ENCODE measurements around the gene SYNE2.

GRCh38 chr14:63852271-63852816 is 460 bp upstream of the SYNE2 start:
- TF ChIP-seq EZH2 (IDR thresholded peaks at IDR 0.05; ENCODE audit: borderline replicate concordance, control insufficient read depth, low read depth, low read length) (no peak), ELK1 (IDR thresholded peaks at IDR 0.05; ENCODE audit: low read depth, low read length) (no peak), CTCF (IDR thresholded peaks at IDR 0.05 in 2 of 3, conservative IDR thresholded peaks at IDR 0.05 in 1 of 3; ENCODE audit: control insufficient read depth in 2 of 3, extremely low read depth in 1 of 3, insufficient read depth in 1 of 3, low read depth in 3 of 3, low read length in 3 of 3) (no peak), MAX (IDR thresholded peaks at IDR 0.05; ENCODE audit: low read depth, low read length) (no peak)
